HG03439 (cell line): ENCODE results near the gene ZNF625.
"Not testable (repeated sequence)": the region's sequence is repeated elsewhere in the genome, so short reads cannot be mapped to it uniquely, and the experiment has no call there.

Experiments
- ATAC-seq: cut with Tn5 transposase; IDR thresholded peaks from one replicate; pipeline ENCODE4 v1.9.1; 2021; ENCODE audit warnings: mild to moderate bottlenecking, moderate library complexity; ENCODE audit not compliant: unreplicated experiment

Gene ZNF625

DNA sequence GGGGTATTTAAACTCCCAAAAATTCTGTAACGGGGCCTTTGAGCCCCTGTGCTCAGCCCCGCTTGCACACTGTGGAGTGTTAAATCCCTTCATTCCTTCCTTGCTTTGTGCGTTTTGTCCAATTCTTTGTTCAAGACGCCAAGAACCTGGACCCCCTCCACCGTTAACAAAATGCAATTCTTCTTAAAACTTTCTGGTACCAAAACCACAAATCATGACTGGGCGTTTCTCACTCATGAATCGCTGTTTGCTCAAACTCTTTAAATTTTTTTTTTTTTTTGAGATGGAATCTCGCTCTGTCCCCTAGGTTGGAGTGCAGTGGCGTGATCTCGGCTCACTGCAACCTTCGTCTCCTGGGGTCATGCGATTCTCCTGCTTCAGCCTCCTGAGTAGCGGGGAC is 17.3 kb downstream of the ZNF625 start:
- ATAC-seq: no peak

DNA sequence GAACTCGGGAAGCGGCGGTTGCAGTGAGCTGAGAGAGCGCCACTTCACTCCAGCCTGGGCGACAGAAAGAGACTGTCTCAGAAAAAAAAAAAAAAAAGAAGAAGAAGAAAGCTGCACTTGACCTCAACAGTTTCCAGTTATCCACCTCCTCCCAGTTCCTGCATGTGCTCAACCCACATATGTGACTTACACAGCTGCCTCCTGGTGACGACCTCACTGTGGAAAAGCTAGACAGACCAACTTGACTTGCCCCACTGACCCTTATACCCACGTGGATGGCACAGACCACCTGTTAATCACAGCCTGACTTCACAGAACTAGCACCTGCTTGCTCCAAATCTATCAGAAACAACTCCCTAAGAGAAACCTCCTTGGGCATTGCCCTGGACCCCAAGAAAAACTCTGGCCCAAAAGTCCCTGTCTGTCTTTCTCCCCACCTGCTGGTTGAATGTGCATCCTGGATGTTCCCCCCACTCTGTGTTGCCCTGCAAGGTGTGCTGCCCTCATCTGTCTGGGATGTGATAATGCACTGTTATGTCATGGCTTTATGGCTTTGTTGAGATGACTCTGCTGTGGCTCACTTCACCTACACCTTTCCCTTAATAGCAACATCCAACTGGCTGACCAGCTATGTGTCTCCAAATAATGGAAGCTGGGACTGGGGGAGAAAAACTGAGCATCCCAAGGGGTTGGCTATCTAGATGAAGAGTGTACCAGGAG is 19.2 kb downstream of the ZNF625 start:
- ATAC-seq: no peak

DNA sequence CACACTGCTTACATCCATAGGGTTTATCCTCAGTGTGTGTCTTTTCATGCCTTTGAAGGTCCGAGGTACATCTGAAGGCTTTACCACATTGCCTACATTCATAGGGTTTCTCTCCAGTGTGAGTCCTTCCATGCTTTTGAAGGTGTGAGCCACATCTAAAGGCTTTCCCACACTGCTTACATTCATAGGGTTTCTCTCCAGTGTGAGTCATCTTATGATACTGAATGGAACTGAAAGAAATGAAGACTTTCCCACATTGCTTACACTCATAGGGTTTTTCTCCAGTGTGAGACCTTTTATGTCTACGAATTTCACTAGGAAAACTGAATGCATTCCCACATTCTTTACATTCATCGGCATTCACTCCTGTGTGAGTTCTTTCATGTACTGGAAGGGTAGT is 23.5 kb downstream of the ZNF625 start:
- ATAC-seq: no peak

DNA sequence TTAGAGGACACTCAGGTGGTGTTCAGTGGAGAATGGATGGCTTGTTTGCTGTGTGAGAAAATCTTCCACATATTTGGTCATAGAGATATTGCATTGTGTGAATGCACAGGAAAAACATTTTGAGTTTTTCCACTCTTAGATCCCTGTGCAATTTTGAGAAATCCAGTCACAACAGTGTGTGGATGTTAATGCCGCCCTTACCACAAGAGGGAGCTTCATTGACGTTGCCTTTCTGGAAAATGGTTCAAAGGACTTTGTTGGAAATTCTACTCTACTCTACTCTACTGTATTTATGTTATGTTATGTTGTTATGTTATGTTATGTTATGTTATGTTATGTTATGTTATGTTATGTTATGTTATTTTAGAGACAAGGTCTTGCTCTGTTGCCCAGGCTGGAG is 29.8 kb downstream of the ZNF625 start:
- ATAC-seq: no peak

DNA sequence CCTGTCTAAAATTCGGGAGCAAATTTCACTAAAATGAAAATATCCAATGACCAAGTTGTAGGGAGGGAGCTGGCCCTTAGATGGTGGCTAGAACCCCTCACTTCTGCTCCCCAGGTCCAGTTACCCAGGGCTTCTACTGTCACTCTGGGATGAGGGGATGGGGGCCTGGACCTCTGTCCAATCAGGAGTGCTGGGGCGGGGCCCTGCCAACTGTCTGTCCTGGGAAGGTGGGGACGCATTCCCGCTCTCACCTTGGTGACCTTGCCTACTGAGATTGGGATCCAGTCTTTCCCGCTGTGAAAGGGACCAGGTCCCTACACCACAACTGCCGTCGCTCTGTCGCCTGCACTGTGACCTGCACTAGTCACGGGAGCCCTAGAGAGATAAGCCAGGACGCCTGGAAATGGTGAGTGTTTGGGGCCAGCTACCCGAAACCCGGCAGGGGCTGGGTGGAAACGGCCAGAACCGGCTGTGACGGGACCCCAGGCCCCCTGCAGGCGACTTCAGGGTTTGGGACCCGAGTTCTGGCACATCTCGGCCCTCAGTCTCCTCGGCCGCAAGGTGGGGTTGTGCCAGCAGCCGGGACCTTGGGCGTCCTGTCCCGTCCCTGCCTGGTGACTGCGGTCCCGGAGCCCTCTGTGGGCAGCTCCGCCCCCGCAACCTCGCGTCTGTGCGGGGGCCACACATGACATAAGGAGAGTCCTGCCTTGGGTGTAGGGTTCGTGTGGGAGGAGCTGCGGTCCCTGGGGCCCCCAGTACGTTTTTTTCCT is 39.1 kb downstream of the ZNF625 start:
- no peak for ATAC-seq

DNA sequence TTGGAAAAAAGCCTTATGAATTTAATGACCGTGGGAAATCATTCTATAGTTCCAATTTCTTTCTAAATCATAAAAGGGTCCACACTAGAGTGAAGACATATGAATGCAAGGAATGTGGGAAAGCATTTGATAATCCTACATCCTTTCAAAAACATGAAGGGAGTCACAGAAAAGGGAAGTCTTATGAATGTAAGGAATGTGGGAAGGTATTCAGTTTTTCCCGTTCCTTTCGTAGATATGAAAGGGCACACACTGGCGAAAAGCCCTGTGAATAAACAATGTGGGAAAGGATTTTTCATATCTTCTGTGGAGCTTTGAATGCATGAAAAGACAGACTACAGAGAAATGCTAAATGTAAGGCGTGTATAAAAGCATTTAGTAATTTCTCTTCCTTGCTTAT is 43.4 kb downstream of the ZNF625 start:
- no peak for ATAC-seq

DNA sequence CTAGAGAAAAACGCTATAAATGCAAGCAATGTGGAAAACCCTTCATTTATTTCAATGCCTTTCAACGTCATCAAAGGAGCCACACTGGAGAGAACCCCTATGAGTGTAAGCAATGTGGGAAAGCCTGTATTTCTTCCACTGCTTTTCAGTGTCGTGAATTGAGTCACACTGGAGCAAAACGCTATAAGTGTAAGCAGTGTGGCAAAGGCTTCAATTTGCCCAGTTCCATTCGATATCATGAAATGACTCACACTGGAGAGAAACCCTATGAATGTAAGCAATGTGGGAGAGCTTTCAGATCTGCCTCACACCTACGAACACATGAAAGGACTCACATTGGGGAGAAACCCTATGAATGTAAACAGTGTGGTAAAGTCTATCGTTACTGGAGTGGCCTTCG is 43.8 kb downstream of the ZNF625 start:
- no peak for ATAC-seq

DNA sequence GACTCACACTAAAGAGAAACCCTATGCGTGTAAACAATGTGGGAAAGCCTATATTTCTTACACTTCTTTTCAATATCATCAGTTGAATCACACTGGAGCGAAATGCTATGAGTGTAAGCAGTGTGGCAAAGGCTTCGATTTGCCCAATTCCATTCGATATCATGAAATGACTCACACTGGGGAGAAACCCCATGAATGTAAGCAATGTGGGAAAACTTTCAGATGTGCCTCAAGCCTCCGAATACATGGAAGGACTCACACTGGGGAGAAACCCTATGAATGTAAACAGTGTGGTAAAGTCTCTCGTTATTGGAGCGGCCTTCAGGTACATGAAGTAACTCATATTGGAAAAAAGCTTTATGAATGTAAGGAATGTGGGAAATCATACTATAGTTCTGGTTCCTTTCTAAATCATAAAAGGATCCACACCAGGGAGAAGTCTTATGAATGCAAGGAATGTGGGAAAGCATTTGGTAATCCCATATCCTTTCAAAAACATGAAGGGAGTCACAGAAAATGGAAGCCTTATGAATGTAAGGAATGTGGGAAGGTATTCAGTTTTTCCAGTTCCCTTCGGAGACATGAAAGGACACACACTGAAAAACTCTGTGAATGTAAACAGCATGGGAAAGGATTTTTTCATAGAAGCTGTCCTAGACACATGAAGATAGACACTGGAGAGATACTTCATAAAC is 44.4 kb downstream of the ZNF625 start:
- no peak for ATAC-seq

DNA sequence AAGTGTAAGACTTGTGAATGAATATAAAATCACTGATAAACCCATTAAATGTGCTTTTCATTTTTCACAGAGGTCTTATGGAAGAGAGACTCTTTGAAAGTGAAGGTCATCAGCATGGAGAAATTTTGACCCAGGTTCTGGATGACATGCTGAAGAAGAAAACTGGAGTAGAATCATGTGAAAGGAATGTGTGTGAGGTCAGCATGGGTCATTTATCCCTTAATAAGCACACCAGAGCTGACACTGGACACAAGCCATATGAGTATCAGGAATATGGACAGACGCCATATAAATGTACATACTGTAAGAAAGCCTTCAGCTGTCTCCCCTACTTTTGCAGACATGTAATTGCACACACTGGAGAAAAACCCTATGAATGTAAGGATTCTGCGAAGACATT is 45.4 kb downstream of the ZNF625 start:
- no peak for ATAC-seq

DNA sequence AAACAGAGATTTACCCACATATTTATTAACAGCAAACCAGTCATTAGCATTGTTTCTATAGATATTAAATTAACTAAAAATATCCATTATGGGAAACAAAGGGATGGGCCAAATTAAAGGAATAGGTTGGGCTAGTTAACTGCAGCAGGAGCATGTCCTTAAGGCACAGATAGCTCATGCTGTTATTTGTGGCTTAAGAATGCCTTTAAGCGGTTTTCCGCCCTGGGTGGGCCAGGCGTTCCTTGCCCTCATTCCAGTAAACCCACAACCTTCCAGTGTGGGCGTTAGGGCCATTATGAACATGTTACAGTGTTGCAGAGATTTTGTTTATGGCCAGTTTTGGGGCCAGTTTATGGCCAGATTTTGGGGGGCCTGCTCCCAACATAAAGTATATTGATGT is 52.6 kb downstream of the ZNF625 start:
- ATAC-seq: not testable (repeated sequence)

DNA sequence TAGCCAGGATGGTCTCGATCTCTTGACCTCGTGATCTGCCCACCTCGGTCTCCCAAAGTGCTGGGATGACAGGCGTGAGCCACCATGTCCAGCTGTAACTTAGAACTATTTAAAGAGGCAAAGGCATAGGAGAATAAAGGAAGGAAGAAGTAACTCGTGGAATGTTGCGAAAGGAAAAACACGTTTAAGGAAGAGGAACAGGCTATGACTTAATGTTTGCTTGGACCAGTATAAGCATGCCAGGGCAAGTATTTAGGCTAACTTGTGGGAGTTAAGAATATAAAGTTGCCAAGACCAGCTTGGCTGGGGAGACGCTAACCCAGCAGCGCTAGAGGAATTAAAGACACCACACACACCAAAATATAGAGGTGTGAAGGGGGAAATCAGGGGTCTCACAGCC is 58.5 kb downstream of the ZNF625 start:
- no peak for ATAC-seq

DNA sequence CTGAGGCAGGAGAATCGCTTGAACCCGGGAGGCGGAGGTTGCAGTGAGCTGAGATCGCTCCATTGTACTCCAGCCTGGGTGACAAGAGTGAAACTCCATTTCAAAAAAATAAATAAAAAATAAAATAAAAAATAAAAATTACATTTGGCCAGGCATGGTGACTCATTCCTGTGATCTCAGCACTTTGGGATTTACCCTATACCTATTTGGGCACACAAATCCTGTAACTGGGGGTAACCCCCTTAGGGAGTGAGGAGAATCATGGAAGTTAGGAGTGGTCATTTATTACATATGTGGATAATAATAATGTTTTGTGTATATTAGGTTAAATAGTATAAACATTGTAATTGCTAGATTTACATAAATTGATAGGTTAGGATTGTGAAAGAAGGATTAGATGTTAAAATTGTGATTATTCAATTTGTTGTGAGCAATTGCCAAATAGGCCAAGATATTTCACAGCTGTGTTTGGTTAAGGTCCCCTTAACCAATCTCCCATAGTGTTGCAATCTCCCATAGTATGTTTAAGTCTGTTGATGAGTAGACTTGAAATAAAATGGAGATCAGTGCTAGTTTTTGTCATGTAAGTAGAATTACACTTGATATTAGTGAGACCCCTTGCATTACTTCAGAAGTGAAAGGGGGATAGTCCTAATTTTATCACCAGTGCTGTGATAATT is 61.3 kb downstream of the ZNF625 start:
- no peak for ATAC-seq
